Measurements from ENCODE around the gene UNC45B.
"Not testable (repeated sequence)": the region's sequence is repeated elsewhere in the genome, so short reads cannot be mapped to it uniquely, and the experiment has no call there.

The UNC45B gene

GRCh38 chr17:35218915-35219314, 71.3 kb downstream of the UNC45B start:
- DNase-seq (ENCODE audit: low spot score) = peak; percentile 7

GRCh38 chr17:35222452-35222851, 74.8 kb downstream of the UNC45B start:
- no peak for DNase-seq (ENCODE audit: low spot score)

GRCh38 chr17:35224436-35224835, 76.8 kb downstream of the UNC45B start:
- DNase-seq (ENCODE audit: low spot score) = no peak

- DNase-seq (ENCODE audit: low spot score) = no peak
Measured at GRCh38 chr17:35227546-35227945, 79.9 kb downstream of the UNC45B start.

- DNase-seq (ENCODE audit: low spot score) = no peak
Measured at GRCh38 chr17:35229638-35230037, 82.0 kb downstream of the UNC45B start.

GRCh38 chr17:35234315-35234714, 86.7 kb downstream of the UNC45B start:
- DNase-seq (ENCODE audit: low spot score) = not testable (repeated sequence)

- DNase-seq (ENCODE audit: low spot score) = no peak
Measured at GRCh38 chr17:35235289-35235688, 87.7 kb downstream of the UNC45B start.

- DNase-seq (ENCODE audit: low spot score) = no peak
Measured at GRCh38 chr17:35235917-35236316, 88.3 kb downstream of the UNC45B start.

- DNase-seq (ENCODE audit: low spot score) = no peak
Measured at GRCh38 chr17:35236821-35237220, 89.2 kb downstream of the UNC45B start.

- DNase-seq (ENCODE audit: low spot score) = no peak
Measured at GRCh38 chr17:35238821-35239220, 91.2 kb downstream of the UNC45B start.
